ENCODE results near the gene ST3GAL3. TPM values are rescaled to one million over a fixed set of nuclear protein-coding genes. Genes with fewer than 3 reads are reported as not detected.

Gene ST3GAL3
- total and polyA plus RNA-seq, 2 of the 13 experiments (the other 11 are each of a cell fraction or from before 2014, with no cell fraction given): 5.1 to 8.1 TPM

DNA sequence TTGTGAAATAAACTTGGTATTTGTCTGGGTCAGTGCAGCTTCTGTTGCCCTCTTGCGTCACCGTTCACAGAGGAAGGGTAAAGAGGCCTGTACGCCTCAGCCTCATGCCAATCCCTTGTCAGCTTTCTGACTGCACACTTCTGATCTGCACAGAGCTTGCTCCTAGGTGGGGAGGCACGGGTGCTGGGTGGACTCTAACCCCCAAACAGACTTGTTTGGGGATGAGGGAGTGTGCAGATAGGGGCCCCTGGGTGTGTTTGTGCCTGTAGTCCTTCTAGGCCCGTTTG lies 270.9 kb downstream of the ST3GAL3 start (continued):
- no peak for TF ChIP-seq NRL (CRISPR knock-in tag; IDR thresholded peaks at IDR 0.05; ENCODE audit: borderline replicate concordance)
- no peak for TF ChIP-seq SNAPC2 (CRISPR knock-in tag; IDR thresholded peaks at IDR 0.05)
- no peak for TF ChIP-seq MTA3 (CRISPR knock-in tag; IDR thresholded peaks at IDR 0.05)
- TF ChIP-seq NONO (IDR thresholded peaks at IDR 0.05): no peak
- no peak; the same call in none of the 2 replicates for TF ChIP-seq NONO (CRISPR knock-in tag; conservative IDR thresholded peaks at IDR 0.05)
- TF ChIP-seq NFKBIZ (CRISPR knock-in tag; IDR thresholded peaks at IDR 0.05): no peak
- TF ChIP-seq KMT2B (CRISPR knock-in tag; IDR thresholded peaks at IDR 0.05): peak; percentile 24; the same call in 1 of the 2 replicates
- TF ChIP-seq, protein P1, sequence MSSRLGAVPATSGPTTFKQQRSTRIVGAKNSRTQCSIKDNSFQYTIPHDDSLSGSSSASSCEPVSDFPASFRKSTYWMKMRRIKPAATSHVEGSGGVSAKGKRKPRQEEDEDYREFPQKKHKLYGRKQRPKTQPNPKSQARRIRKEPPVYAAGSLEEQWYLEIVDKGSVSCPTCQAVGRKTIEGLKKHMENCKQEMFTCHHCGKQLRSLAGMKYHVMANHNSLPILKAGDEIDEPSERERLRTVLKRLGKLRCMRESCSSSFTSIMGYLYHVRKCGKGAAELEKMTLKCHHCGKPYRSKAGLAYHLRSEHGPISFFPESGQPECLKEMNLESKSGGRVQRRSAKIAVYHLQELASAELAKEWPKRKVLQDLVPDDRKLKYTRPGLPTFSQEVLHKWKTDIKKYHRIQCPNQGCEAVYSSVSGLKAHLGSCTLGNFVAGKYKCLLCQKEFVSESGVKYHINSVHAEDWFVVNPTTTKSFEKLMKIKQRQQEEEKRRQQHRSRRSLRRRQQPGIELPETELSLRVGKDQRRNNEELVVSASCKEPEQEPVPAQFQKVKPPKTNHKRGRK (CRISPR knock-in tag; IDR thresholded peaks at IDR 0.05): no peak
- TF ChIP-seq SSRP1 (CRISPR knock-in tag; IDR thresholded peaks at IDR 0.05): 0 out of 2 replicates have a peak, but pooled peaks have one; percentile 12
- TF ChIP-seq, protein P2, sequence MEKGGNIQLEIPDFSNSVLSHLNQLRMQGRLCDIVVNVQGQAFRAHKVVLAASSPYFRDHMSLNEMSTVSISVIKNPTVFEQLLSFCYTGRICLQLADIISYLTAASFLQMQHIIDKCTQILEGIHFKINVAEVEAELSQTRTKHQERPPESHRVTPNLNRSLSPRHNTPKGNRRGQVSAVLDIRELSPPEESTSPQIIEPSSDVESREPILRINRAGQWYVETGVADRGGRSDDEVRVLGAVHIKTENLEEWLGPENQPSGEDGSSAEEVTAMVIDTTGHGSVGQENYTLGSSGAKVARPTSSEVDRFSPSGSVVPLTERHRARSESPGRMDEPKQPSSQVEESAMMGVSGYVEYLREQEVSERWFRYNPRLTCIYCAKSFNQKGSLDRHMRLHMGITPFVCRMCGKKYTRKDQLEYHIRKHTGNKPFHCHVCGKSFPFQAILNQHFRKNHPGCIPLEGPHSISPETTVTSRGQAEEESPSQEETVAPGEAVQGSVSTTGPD (CRISPR knock-in tag; IDR thresholded peaks at IDR 0.05): no peak
- peak; percentile 62; the same call in 1 of the 2 replicates for TF ChIP-seq ZNF263 (CRISPR knock-in tag; IDR thresholded peaks at IDR 0.05)
- 0 out of 2 replicates have a peak, but pooled peaks have one; percentile 78 for TF ChIP-seq SP140L (CRISPR knock-in tag; IDR thresholded peaks at IDR 0.05; ENCODE audit: borderline replicate concordance)
- no peak for TF ChIP-seq RFX1 (IDR thresholded peaks at IDR 0.05)
- TF ChIP-seq HNRNPK (IDR thresholded peaks at IDR 0.05; ENCODE audit: low read depth, low read length, poor library complexity, severe bottlenecking): no peak
- no peak for TF ChIP-seq ZNF317 (CRISPR knock-in tag; IDR thresholded peaks at IDR 0.05)

Data from HepG2 (cell line).